ENCODE measurements around the gene CNIH3.

- TF ChIP-seq MAX (IDR thresholded peaks at IDR 0.05) (no peak), CEBPB (IDR thresholded peaks at IDR 0.05) (no peak), CREB1 (IDR thresholded peaks at IDR 0.05; ENCODE audit: low read depth) (no peak), RAD21 (IDR thresholded peaks at IDR 0.05; ENCODE audit: low read depth) (no peak), FOXM1 (IDR thresholded peaks at IDR 0.05; ENCODE audit: borderline replicate concordance, low read depth) (no peak), ZBTB7A (IDR thresholded peaks at IDR 0.05; ENCODE audit: low read depth) (no peak), NFIC (IDR thresholded peaks at IDR 0.05) (no peak), EGR1 (IDR thresholded peaks at IDR 0.05) (no peak), TCF12 (IDR thresholded peaks at IDR 0.05; ENCODE audit: low read depth) (no peak), YY1 (IDR thresholded peaks at IDR 0.05; ENCODE audit: low read depth) (no peak), EP300 (IDR thresholded peaks at IDR 0.05; ENCODE audit: borderline replicate concordance) (no peak), TAF1 (IDR thresholded peaks at IDR 0.05; ENCODE audit: low read depth) (no peak), REST (IDR thresholded peaks at IDR 0.05; ENCODE audit: low read depth) (no peak)
- TF ChIP-seq, protein P1, sequence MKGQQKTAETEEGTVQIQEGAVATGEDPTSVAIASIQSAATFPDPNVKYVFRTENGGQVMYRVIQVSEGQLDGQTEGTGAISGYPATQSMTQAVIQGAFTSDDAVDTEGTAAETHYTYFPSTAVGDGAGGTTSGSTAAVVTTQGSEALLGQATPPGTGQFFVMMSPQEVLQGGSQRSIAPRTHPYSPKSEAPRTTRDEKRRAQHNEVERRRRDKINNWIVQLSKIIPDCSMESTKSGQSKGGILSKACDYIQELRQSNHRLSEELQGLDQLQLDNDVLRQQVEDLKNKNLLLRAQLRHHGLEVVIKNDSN (IDR thresholded peaks at IDR 0.05): no peak
Measured at GRCh38 chr1:224744521-224744920, 128.4 kb downstream of the CNIH3 start.
